Neural cell (in vitro differentiated cells): ENCODE data around the gene IL6R. TPM values are rescaled to one million over a fixed set of nuclear protein-coding genes. Genes with fewer than 3 reads are reported as not detected.

Source experiments
- H2AFZ ChIP-seq: fragments of 200-600, 300-800 bp; sonication (generic), shearing (Covaris generic); 2 replicates; pipeline ENCODE4 v1.6.0; 2014; ENCODE audit warnings: low read depth, mild to moderate bottlenecking, antibody characterized with exemption, low read length, moderate library complexity
- H3F3A ChIP-seq: fragments of 200-600 bp; shearing (Covaris generic); 2 replicates; pipeline ENCODE4 v1.6.1; 2016; ENCODE audit warnings: mild to moderate bottlenecking, moderate library complexity, mixed read lengths, antibody characterized with exemption, low read length; ENCODE audit not compliant: insufficient read depth, poor library complexity, severe bottlenecking
- H3K27ac ChIP-seq: fragments of 200-600, 300-800 bp; sonication (generic), shearing (Covaris generic); 2 replicates; pipeline ENCODE4 v1.5.1; 2014; ENCODE audit warnings: mild to moderate bottlenecking, low read length, moderate library complexity
- H3K27me3 ChIP-seq: fragments of 300-800, 200-600 bp; sonication (generic), shearing (Covaris generic); 2 replicates; pipeline ENCODE4 v1.6.0; 2014; ENCODE audit warnings: mild to moderate bottlenecking, low read depth, low read length, moderate library complexity; ENCODE audit not compliant: insufficient read depth
- H3K36me3 ChIP-seq: fragments of 300-800, 200-600 bp; sonication (generic), shearing (Covaris generic); 2 replicates; pipeline ENCODE4 v1.5.1; 2014; ENCODE audit warnings: mild to moderate bottlenecking, antibody characterized with exemption, low read length, moderate library complexity; ENCODE audit not compliant: insufficient read depth
- H3K4me2 ChIP-seq: fragments of 300-800, 200-600 bp; sonication (generic), shearing (Covaris generic); 2 replicates; pipeline ENCODE4 v1.6.0; 2014; ENCODE audit warnings: mild to moderate bottlenecking, low read length
- H3K4me3 ChIP-seq: fragments of 300-800, 200-600 bp; sonication (generic), shearing (Covaris generic); 2 replicates; pipeline ENCODE4 v1.5.1; 2014; ENCODE audit warnings: mild to moderate bottlenecking, low read length, moderate library complexity
- H3K79me2 ChIP-seq: fragments of 200-600 bp; shearing (Covaris generic); replicated peaks from 2 replicates; pipeline ENCODE4 v1.6.0; 2014; ENCODE audit warnings: mild to moderate bottlenecking, low read length, moderate library complexity; ENCODE audit not compliant: insufficient read depth
- H3K9ac ChIP-seq: fragments of 300-800, 200-600 bp; sonication (generic), shearing (Covaris generic); 2 replicates; pipeline ENCODE4 v1.6.1; 2016; ENCODE audit warnings: mild to moderate bottlenecking, low read length, mixed read lengths
- H3K9me2 ChIP-seq: fragments of 200-600 bp; shearing (Covaris generic); 2 replicates; pipeline ENCODE4 v1.6.1; 2016; ENCODE audit warnings: mild to moderate bottlenecking, low read length, mixed read lengths; ENCODE audit not compliant: insufficient read depth
- H3K9me3 ChIP-seq: fragments of 200-600, 300-800 bp; sonication (generic), shearing (Covaris generic); 2 replicates; pipeline ENCODE4 v1.6.1; 2016; ENCODE audit warnings: mild to moderate bottlenecking, mixed run types, low read length, moderate library complexity, mixed read lengths
- H4K20me1 ChIP-seq: fragments of 200-600 bp; shearing (Covaris generic); 2 replicates; pipeline ENCODE4 v1.6.1; 2016; ENCODE audit warnings: mild to moderate bottlenecking, mixed run types; ENCODE audit not compliant: insufficient read depth
- EP300 ChIP-seq: fragments of 450-650 bp; conservative IDR thresholded peaks from 2 replicates; pipeline ENCODE4 v1.6.1; 2014; ENCODE audit warnings: antibody characterized with exemption, mild to moderate bottlenecking, moderate library complexity; ENCODE audit not compliant: poor library complexity, severe bottlenecking
- EZH2 ChIP-seq: fragments of 200-600, 300-800 bp; shearing (Covaris generic), sonication (generic); IDR thresholded peaks from 2 replicates; pipeline ENCODE4 v1.6.1; 2014; ENCODE audit warnings: antibody characterized with exemption, low read length, borderline replicate concordance, mild to moderate bottlenecking; ENCODE audit not compliant: insufficient read depth, poor library complexity, severe bottlenecking
- MXI1 ChIP-seq: fragments of 450-650 bp; conservative IDR thresholded peaks from 2 replicates; pipeline ENCODE4 v1.6.1; 2014; ENCODE audit warnings: antibody characterized with exemption, mild to moderate bottlenecking; ENCODE audit not compliant: poor library complexity, severe bottlenecking
- POLR2AphosphoS5 ChIP-seq: IDR thresholded peaks from 2 replicates; pipeline ENCODE4 v1.6.1; 2012
- RAD21 ChIP-seq: fragments of 450-650 bp; conservative IDR thresholded peaks from 2 replicates; pipeline ENCODE4 v1.6.1; 2014; ENCODE audit warnings: antibody characterized with exemption, mild to moderate bottlenecking, moderate library complexity
- SMC3 ChIP-seq: fragments of 450-650 bp; conservative IDR thresholded peaks from 2 replicates; pipeline ENCODE4 v1.6.1; 2014; ENCODE audit warnings: antibody characterized with exemption, mild to moderate bottlenecking, moderate library complexity; ENCODE audit not compliant: poor library complexity
- TAF1 ChIP-seq: IDR thresholded peaks from 2 replicates; pipeline ENCODE4 v1.6.1; 2012; ENCODE audit warnings: low read depth
- polyA plus RNA-seq: library from polyadenylated mRNA; depleted of rRNA; stranded (reverse); fragments of >200 nt; gene quantifications from 2 replicates; pipeline ENCODE4 v1.2.3, GENCODE V29; 2014
- TF ChIP-seq, protein P1 (sequence below): fragments of 450-650 bp; IDR thresholded peaks from 2 replicates; pipeline ENCODE4 v1.5.1; 2014; ENCODE audit warnings: antibody characterized with exemption, mild to moderate bottlenecking, moderate library complexity; ENCODE audit not compliant: poor library complexity, severe bottlenecking
- TF ChIP-seq, protein P2 (sequence below): IDR thresholded peaks from 2 replicates; pipeline ENCODE4 v1.6.1; 2012; ENCODE audit warnings: borderline replicate concordance

IL6R gene
- polyA plus RNA-seq, 1 donor from 2014 or later: not detected

DNA sequence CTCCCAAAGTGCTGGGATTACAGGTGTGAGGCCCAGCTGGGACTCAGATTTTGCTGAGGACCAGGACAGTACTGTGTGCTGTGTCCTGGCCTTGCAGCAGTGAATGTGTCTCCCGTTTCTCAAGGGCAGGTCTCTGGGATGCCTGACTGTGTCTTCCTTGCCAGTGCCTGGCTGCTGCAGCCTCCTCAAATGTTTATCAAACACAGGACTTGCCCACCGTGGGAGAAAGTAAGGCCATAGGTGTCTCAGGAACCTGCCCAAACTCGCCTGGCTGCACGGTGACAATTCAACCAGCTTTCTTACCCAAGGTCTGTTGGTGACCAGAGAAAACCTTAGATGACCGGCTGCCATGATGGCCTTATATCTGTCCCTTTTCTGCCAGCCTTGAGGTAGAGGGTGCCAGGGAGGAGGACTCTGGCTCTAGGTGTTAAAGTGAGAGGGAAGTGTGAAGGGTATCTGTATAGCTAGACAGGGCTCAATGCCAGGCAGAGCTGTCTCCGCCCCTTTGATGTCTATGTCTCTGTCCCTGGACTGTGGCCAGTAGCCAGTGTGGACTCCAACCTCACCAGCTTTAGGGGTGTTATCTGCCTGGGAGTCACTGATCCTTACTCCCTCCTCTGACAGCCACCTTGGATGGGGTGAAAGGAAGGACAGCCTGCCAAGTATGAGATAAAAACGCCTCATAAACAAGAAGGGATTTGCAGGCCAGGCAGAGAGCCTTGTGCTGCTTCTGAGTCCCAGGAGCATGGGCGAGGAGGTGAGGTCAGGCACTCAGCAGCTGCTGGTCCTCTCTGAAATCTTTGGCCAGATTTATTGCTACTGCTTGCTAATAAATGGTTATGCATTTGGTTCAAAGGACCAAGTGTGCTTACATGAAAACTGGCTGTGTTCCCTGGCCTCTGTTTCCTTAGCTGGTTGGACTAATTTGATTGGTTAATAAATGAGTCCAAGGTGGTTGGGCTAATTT, 22.3 kb downstream of the IL6R start:
- no peak for TF ChIP-seq SMC3
- TF ChIP-seq, protein P1, sequence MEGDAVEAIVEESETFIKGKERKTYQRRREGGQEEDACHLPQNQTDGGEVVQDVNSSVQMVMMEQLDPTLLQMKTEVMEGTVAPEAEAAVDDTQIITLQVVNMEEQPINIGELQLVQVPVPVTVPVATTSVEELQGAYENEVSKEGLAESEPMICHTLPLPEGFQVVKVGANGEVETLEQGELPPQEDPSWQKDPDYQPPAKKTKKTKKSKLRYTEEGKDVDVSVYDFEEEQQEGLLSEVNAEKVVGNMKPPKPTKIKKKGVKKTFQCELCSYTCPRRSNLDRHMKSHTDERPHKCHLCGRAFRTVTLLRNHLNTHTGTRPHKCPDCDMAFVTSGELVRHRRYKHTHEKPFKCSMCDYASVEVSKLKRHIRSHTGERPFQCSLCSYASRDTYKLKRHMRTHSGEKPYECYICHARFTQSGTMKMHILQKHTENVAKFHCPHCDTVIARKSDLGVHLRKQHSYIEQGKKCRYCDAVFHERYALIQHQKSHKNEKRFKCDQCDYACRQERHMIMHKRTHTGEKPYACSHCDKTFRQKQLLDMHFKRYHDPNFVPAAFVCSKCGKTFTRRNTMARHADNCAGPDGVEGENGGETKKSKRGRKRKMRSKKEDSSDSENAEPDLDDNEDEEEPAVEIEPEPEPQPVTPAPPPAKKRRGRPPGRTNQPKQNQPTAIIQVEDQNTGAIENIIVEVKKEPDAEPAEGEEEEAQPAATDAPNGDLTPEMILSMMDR: no peak
- no peak for TF ChIP-seq MXI1
- TF ChIP-seq EZH2: no peak
- no peak for TF ChIP-seq EP300
- no peak for TF ChIP-seq TAF1
- TF ChIP-seq, protein P2, sequence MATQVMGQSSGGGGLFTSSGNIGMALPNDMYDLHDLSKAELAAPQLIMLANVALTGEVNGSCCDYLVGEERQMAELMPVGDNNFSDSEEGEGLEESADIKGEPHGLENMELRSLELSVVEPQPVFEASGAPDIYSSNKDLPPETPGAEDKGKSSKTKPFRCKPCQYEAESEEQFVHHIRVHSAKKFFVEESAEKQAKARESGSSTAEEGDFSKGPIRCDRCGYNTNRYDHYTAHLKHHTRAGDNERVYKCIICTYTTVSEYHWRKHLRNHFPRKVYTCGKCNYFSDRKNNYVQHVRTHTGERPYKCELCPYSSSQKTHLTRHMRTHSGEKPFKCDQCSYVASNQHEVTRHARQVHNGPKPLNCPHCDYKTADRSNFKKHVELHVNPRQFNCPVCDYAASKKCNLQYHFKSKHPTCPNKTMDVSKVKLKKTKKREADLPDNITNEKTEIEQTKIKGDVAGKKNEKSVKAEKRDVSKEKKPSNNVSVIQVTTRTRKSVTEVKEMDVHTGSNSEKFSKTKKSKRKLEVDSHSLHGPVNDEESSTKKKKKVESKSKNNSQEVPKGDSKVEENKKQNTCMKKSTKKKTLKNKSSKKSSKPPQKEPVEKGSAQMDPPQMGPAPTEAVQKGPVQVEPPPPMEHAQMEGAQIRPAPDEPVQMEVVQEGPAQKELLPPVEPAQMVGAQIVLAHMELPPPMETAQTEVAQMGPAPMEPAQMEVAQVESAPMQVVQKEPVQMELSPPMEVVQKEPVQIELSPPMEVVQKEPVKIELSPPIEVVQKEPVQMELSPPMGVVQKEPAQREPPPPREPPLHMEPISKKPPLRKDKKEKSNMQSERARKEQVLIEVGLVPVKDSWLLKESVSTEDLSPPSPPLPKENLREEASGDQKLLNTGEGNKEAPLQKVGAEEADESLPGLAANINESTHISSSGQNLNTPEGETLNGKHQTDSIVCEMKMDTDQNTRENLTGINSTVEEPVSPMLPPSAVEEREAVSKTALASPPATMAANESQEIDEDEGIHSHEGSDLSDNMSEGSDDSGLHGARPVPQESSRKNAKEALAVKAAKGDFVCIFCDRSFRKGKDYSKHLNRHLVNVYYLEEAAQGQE: no peak
- TF ChIP-seq POLR2AphosphoS5: no peak
- no peak for TF ChIP-seq RAD21
- H3K27me3 ChIP-seq: no peaks in the 10 kb centered on the region
- no peak overlapping the region for H3K9ac ChIP-seq
- H4K20me1 ChIP-seq: no peaks in the 10 kb centered on the region
- H3K4me2 ChIP-seq: no peak overlapping the region
- H3F3A ChIP-seq: no peaks in the 10 kb centered on the region
- no peak overlapping the region for H3K27ac ChIP-seq
- H3K9me3 ChIP-seq: no peaks in the 10 kb centered on the region
- no peaks in the 10 kb centered on the region for H3K9me2 ChIP-seq
- H3K79me2 ChIP-seq: no peaks in the 10 kb centered on the region
- H2AFZ ChIP-seq: no peak overlapping the region
- no peak overlapping the region for H3K4me3 ChIP-seq
- no peaks in the 10 kb centered on the region for H3K36me3 ChIP-seq

DNA sequence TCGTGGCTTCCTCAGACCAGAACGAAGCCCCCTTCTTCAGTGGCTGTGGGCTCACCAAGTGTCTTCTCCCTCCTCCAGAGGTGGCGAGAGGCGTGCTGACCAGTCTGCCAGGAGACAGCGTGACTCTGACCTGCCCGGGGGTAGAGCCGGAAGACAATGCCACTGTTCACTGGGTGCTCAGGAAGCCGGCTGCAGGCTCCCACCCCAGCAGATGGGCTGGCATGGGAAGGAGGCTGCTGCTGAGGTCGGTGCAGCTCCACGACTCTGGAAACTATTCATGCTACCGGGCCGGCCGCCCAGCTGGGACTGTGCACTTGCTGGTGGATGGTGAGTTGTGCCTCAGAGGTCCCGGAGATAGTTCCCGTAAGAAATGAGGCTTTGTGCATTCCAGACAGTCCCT, 24.0 kb downstream of the IL6R start:
- Histone ChIP-seq H3K27me3 (no peaks in the 10 kb centered on the region), H3K9ac (no peak overlapping the region), H3K9me3 (no peaks in the 10 kb centered on the region), H3K79me2 (no peaks in the 10 kb centered on the region), H3K27ac (no peak overlapping the region), H3K9me2 (no peaks in the 10 kb centered on the region), H3F3A (no peaks in the 10 kb centered on the region), H3K4me3 (no peak overlapping the region), H2AFZ (no peak overlapping the region), H4K20me1 (no peaks in the 10 kb centered on the region), H3K4me2 (no peak overlapping the region), H3K36me3 (no peaks in the 10 kb centered on the region)
- TF ChIP-seq EZH2 (no peak), TAF1 (no peak), MXI1 (no peak), POLR2AphosphoS5 (no peak), SMC3 (no peak), RAD21 (no peak), EP300 (no peak)
- TF ChIP-seq, protein P2: no peak
- TF ChIP-seq, protein P1: no peak
